Osteocyte (in vitro differentiated cells): ENCODE data around the gene VRK1. TPM values are rescaled to one million over a fixed set of nuclear protein-coding genes. Genes with fewer than 3 reads are reported as not detected.

Experiments used
- DNase-seq: peaks from one replicate; pipeline ENCODE4 v3.0.0; 2021; ENCODE audit warnings: mixed read lengths; ENCODE audit not compliant: unreplicated experiment; ENCODE audit errors: extremely low spot score
- H3K27ac Mint-ChIP-seq: one replicate; pipeline ENCODE4 v1.8.0; 2021; ENCODE audit warnings: mild to moderate bottlenecking, mixed read lengths; ENCODE audit not compliant: unreplicated experiment
- H3K27me3 Mint-ChIP-seq: one replicate; pipeline ENCODE4 v1.8.0; 2021; ENCODE audit warnings: mixed read lengths; ENCODE audit not compliant: unreplicated experiment
- H3K36me3 Mint-ChIP-seq: one replicate; pipeline ENCODE4 v1.8.0; 2021; ENCODE audit warnings: mixed read lengths; ENCODE audit not compliant: unreplicated experiment
- H3K4me1 Mint-ChIP-seq: one replicate; pipeline ENCODE4 v1.8.0; 2021; ENCODE audit warnings: mixed read lengths; ENCODE audit not compliant: unreplicated experiment
- H3K4me3 Mint-ChIP-seq: one replicate; pipeline ENCODE4 v1.8.0; 2021; ENCODE audit warnings: mild to moderate bottlenecking, moderate library complexity, mixed read lengths; ENCODE audit not compliant: unreplicated experiment
- H3K9me3 Mint-ChIP-seq: one replicate; pipeline ENCODE4 v1.8.0; 2021; ENCODE audit warnings: mixed read lengths; ENCODE audit not compliant: unreplicated experiment
- CTCF ChIP-seq: fragments of 200-600 bp; sonication (generic); IDR thresholded peaks from 2 replicates; pipeline ENCODE4 v1.5.0; 2021; ENCODE audit warnings: antibody characterized with exemption, mild to moderate bottlenecking, moderate library complexity
- total RNA-seq: library from RNA; stranded (reverse); gene quantifications from 2 replicates; pipeline ENCODE4 v1.2.1, GENCODE V29; 2021

Gene VRK1
- total RNA-seq, 1 donor from 2014 or later, result 10.6 TPM

- Mint-ChIP-seq H3K27ac (no peak overlapping the region), H3K27me3 (no peaks in the 10 kb centered on the region), H3K36me3 (no peaks in the 10 kb centered on the region), H3K4me1 (no peaks in the 10 kb centered on the region), H3K9me3 (peaks cover 10% of the 10 kb centered on the region), H3K4me3 (no peak overlapping the region)
- TF ChIP-seq CTCF, result no peak
- no peak for DNase-seq
These were observed 119.6 kb downstream of the VRK1 start for GRCh38 chr14:96916751-96917150.

GRCh38 chr14:96917442-96917963 is 120.3 kb downstream of the VRK1 start:
- TF ChIP-seq CTCF, result no peak
- Mint-ChIP-seq H3K9me3 (peaks cover 15% of the 10 kb centered on the region), H3K4me1 (no peaks in the 10 kb centered on the region), H3K27ac (no peak overlapping the region), H3K4me3 (no peak overlapping the region), H3K36me3 (no peaks in the 10 kb centered on the region), H3K27me3 (no peaks in the 10 kb centered on the region)
- DNase-seq, result no peak

GRCh38 chr14:96920023-96920422 is 122.8 kb downstream of the VRK1 start:
- no peak overlapping the region for H3K27ac Mint-ChIP-seq
- DNase-seq, result no peak
- H3K9me3 Mint-ChIP-seq, result peaks cover 16% of the 10 kb centered on the region
- no peaks in the 10 kb centered on the region for H3K4me1 Mint-ChIP-seq
- no peaks in the 10 kb centered on the region for H3K27me3 Mint-ChIP-seq
- no peak overlapping the region for H3K4me3 Mint-ChIP-seq
- no peak for TF ChIP-seq CTCF
- no peaks in the 10 kb centered on the region for H3K36me3 Mint-ChIP-seq

- Mint-ChIP-seq H3K27ac (no peak overlapping the region), H3K4me3 (no peak overlapping the region), H3K9me3 (peaks cover 16% of the 10 kb centered on the region), H3K36me3 (no peaks in the 10 kb centered on the region), H3K4me1 (no peaks in the 10 kb centered on the region), H3K27me3 (no peaks in the 10 kb centered on the region)
- TF ChIP-seq CTCF, result no peak
- no peak for DNase-seq
These were observed 123.6 kb downstream of the VRK1 start for GRCh38 chr14:96920820-96921219.

- TF ChIP-seq CTCF, result no peak
- no peaks in the 10 kb centered on the region for H3K36me3 Mint-ChIP-seq
These were observed 125.8 kb downstream of the VRK1 start for GRCh38 chr14:96922986-96923385.

More at GRCh38 chr14:96922986-96923385, 125.8 kb downstream of the VRK1 start:
- no peak overlapping the region for H3K27ac Mint-ChIP-seq
- DNase-seq, result no peak
- no peak overlapping the region for H3K4me3 Mint-ChIP-seq
- H3K9me3 Mint-ChIP-seq, result peaks cover 16% of the 10 kb centered on the region
- H3K27me3 Mint-ChIP-seq, result no peaks in the 10 kb centered on the region
- H3K4me1 Mint-ChIP-seq, result no peaks in the 10 kb centered on the region
